ENCODE data around the gene NBAS. TPM values are rescaled to one million over a fixed set of nuclear protein-coding genes. Genes with fewer than 3 reads are reported as not detected.

The NBAS gene
- total and polyA plus RNA-seq, 8 donors = 14.5 to 96.2 (median 41.2) TPM

GRCh38 chr2:15603044-15603765 is 42.1 kb upstream of the NBAS start:
- H3K36me3 ChIP-seq = peaks cover 82 to 100% (median 100%) of the 10 kb centered on the region in 4 donors
- intact Hi-C loops (cut with DNase I; ENCODE audit: low total_unique reads) = no loop called here
- H3K27me3 ChIP-seq = no peaks in the 10 kb centered on the region
- no peaks in the 10 kb centered on the region for H3K9me3 ChIP-seq
- no peak overlapping the region for H3K27ac ChIP-seq
- TF ChIP-seq POLR2AphosphoS5 (IDR thresholded peaks at IDR 0.05) = no peak
- TF ChIP-seq CTCF (IDR thresholded peaks at IDR 0.05) = no peak
- TF ChIP-seq EP300 (IDR thresholded peaks at IDR 0.05) = no peak
- no peak for TF ChIP-seq POLR2A (IDR thresholded peaks at IDR 0.05)
- no peak overlapping the region for H3K4me3 ChIP-seq
- H3K4me1 ChIP-seq = no peaks in the 10 kb centered on the region
- WGBS, 5 donors = 90 to 96% (median 95%) methylated on average over 3 of the region's 3 CpGs
- DNase-seq = no peak

- Histone ChIP-seq H3K4me1 (no peaks in the 10 kb centered on the region), H3K27ac (no peak overlapping the region), H3K9me3 (no peaks in the 10 kb centered on the region), H3K4me3 (no peak overlapping the region), H3K27me3 (no peaks in the 10 kb centered on the region), H3K36me3 (peaks cover 83 to 100% (median 100%) of the 10 kb centered on the region in 4 donors)
- WGBS, 5 donors = 87 to 95% (median 91%) methylated on average over 8 of the region's 8 CpGs
- no peak for DNase-seq
- intact Hi-C loops (cut with DNase I; ENCODE audit: low total_unique reads) = no loop called here
- TF ChIP-seq CTCF (IDR thresholded peaks at IDR 0.05) = no peak
- no peak for TF ChIP-seq POLR2AphosphoS5 (IDR thresholded peaks at IDR 0.05)
- no peak for TF ChIP-seq EP300 (IDR thresholded peaks at IDR 0.05)
- TF ChIP-seq POLR2A (IDR thresholded peaks at IDR 0.05) = no peak
Measured at GRCh38 chr2:15602393-15602792, 41.3 kb upstream of the NBAS start.

- Histone ChIP-seq H3K4me1 (no peaks in the 10 kb centered on the region), H3K9me3 (no peaks in the 10 kb centered on the region), H3K27ac (no peak overlapping the region), H3K27me3 (no peaks in the 10 kb centered on the region), H3K4me3 (no peak overlapping the region), H3K36me3 (peaks cover 86 to 100% (median 100%) of the 10 kb centered on the region in 4 donors)
- TF ChIP-seq POLR2AphosphoS5 (IDR thresholded peaks at IDR 0.05) (no peak), EP300 (IDR thresholded peaks at IDR 0.05) (no peak), CTCF (IDR thresholded peaks at IDR 0.05) (no peak)
- intact Hi-C loops (cut with DNase I; ENCODE audit: low total_unique reads) = no loop called here
- no peak for DNase-seq
- 92 to 97% (median 97%) methylated on average over 1 of the region's 1 CpG for WGBS, 5 donors
Measured at GRCh38 chr2:15601681-15602080, 40.5 kb upstream of the NBAS start.

GRCh38 chr2:15599994-15600393 is 38.9 kb upstream of the NBAS start:
- no peak for DNase-seq
- Histone ChIP-seq H3K36me3 (peaks cover 81 to 100% (median 99%) of the 10 kb centered on the region in 4 donors), H3K4me1 (peaks cover 0 to under 1% (median 0%) of the 10 kb centered on the region in 4 donors), H3K27ac (no peak overlapping the region), H3K27me3 (no peaks in the 10 kb centered on the region), H3K9me3 (no peaks in the 10 kb centered on the region), H3K4me3 (no peak overlapping the region)
- intact Hi-C loops (cut with DNase I; ENCODE audit: low total_unique reads) = no loop called here
- TF ChIP-seq POLR2A (IDR thresholded peaks at IDR 0.05) (no peak), CTCF (IDR thresholded peaks at IDR 0.05) (no peak), EP300 (IDR thresholded peaks at IDR 0.05) (no peak), POLR2AphosphoS5 (IDR thresholded peaks at IDR 0.05) (no peak)
- 91 to 98% (median 96%) methylated on average over 1 of the region's 1 CpG for WGBS, 5 donors
